OCI-LY1 (cell line): ENCODE results near the gene LRRC43.

Source experiments
- H2AFZ ChIP-seq: fragments of 200-600 bp; sonication (generic), shearing (Covaris generic); 2 replicates; pipeline ENCODE4 v1.6.0; 2014; ENCODE audit warnings: antibody characterized with exemption, mild to moderate bottlenecking, low read length
- H3F3A ChIP-seq: fragments of 200-600 bp; sonication (generic), shearing (Covaris generic); 2 replicates; pipeline ENCODE4 v1.6.0; 2014; ENCODE audit warnings: mild to moderate bottlenecking, antibody characterized with exemption, low read length, moderate library complexity; ENCODE audit not compliant: insufficient read depth
- H3K27ac ChIP-seq: fragments of 200-600 bp; sonication (generic); 2 replicates; pipeline ENCODE4 v1.5.1; 2014; ENCODE audit warnings: low read length, mixed run types, mild to moderate bottlenecking, low read depth; ENCODE audit not compliant: poor library complexity, severe bottlenecking
- H3K27me3 ChIP-seq: fragments of 200-600 bp; sonication (generic); 2 replicates; pipeline ENCODE4 v1.6.0; 2014; ENCODE audit warnings: antibody characterized with exemption, mild to moderate bottlenecking, low read length, moderate library complexity; ENCODE audit not compliant: insufficient read depth
- H3K36me3 ChIP-seq: fragments of 200-600 bp; sonication (generic); 2 replicates; pipeline ENCODE4 v1.6.1; 2014; ENCODE audit warnings: mild to moderate bottlenecking, antibody characterized with exemption, low read length, moderate library complexity, mixed read lengths; ENCODE audit not compliant: insufficient read depth
- H3K4me1 ChIP-seq: fragments of 200-600 bp; sonication (generic); 2 replicates; pipeline ENCODE4 v1.5.1; 2014; ENCODE audit warnings: mild to moderate bottlenecking, low read length, moderate library complexity; ENCODE audit not compliant: insufficient read depth, severe bottlenecking
- H3K4me2 ChIP-seq: fragments of 200-600 bp; sonication (generic), shearing (Covaris generic); 2 replicates; pipeline ENCODE4 v1.6.1; 2014; ENCODE audit warnings: low read length
- H3K4me3 ChIP-seq: fragments of 200-600 bp; sonication (generic); 2 replicates; pipeline ENCODE4 v1.5.1; 2014; ENCODE audit warnings: low read length, low read depth, mild to moderate bottlenecking, mixed read lengths; ENCODE audit not compliant: poor library complexity, severe bottlenecking
- H3K79me2 ChIP-seq: fragments of 200-600 bp; shearing (Covaris generic); 2 replicates; pipeline ENCODE4 v1.6.1; 2016; ENCODE audit warnings: mixed run types, low read length, mixed read lengths; ENCODE audit not compliant: insufficient read depth
- H3K9ac ChIP-seq: fragments of 200-600 bp; sonication (generic), shearing (Covaris generic); 2 replicates; pipeline ENCODE4 v1.6.1; 2014; ENCODE audit warnings: mild to moderate bottlenecking, low read length, mixed read lengths
- H3K9me2 ChIP-seq: fragments of 200-600 bp; sonication (generic), shearing (Covaris generic); 2 replicates; pipeline ENCODE4 v1.6.1; 2014; ENCODE audit warnings: low read depth, mild to moderate bottlenecking, low read length, mixed read lengths
- H3K9me3 ChIP-seq: fragments of 200-600 bp; shearing (Covaris generic); 2 replicates; pipeline ENCODE4 v1.6.1; 2014; ENCODE audit warnings: low read length, mixed read lengths
- H4K20me1 ChIP-seq: fragments of 200-600 bp; sonication (generic), shearing (Covaris generic); 2 replicates; pipeline ENCODE4 v1.6.0; 2016; ENCODE audit warnings: mild to moderate bottlenecking, low read length; ENCODE audit not compliant: insufficient read depth
- EZH2 ChIP-seq: fragments of 200-600 bp; sonication (generic), shearing (Covaris generic); IDR thresholded peaks from 2 replicates; pipeline ENCODE4 v1.8.0; 2017; ENCODE audit warnings: borderline replicate concordance, mixed run types, mild to moderate bottlenecking, antibody characterized with exemption, low read length, moderate library complexity, mixed read lengths
- TF ChIP-seq, protein P1 (sequence below): fragments of 200-600 bp; sonication (generic), shearing (Covaris generic); IDR thresholded peaks from 2 replicates; pipeline ENCODE4 v1.5.1; 2017; ENCODE audit warnings: mild to moderate bottlenecking, antibody characterized with exemption, low read length, moderate library complexity, mixed read lengths

Gene LRRC43

GRCh38 chr12:122183588-122183940 is 641 bp downstream of the LRRC43 start:
- H3K4me3 ChIP-seq = peak overlapping the region; percentile 60
- no peak for TF ChIP-seq EZH2
- TF ChIP-seq, protein P1, sequence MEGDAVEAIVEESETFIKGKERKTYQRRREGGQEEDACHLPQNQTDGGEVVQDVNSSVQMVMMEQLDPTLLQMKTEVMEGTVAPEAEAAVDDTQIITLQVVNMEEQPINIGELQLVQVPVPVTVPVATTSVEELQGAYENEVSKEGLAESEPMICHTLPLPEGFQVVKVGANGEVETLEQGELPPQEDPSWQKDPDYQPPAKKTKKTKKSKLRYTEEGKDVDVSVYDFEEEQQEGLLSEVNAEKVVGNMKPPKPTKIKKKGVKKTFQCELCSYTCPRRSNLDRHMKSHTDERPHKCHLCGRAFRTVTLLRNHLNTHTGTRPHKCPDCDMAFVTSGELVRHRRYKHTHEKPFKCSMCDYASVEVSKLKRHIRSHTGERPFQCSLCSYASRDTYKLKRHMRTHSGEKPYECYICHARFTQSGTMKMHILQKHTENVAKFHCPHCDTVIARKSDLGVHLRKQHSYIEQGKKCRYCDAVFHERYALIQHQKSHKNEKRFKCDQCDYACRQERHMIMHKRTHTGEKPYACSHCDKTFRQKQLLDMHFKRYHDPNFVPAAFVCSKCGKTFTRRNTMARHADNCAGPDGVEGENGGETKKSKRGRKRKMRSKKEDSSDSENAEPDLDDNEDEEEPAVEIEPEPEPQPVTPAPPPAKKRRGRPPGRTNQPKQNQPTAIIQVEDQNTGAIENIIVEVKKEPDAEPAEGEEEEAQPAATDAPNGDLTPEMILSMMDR = no peak

GRCh38 chr12:122184517-122184916 is 1.6 kb downstream of the LRRC43 start:
- Histone ChIP-seq H3K9me3 (no peaks in the 10 kb centered on the region), H2AFZ (no peak overlapping the region), H3K27me3 (peaks cover 3% of the 10 kb centered on the region; the same call in 1 of the 2 replicates), H3K27ac (no peak overlapping the region), H3K36me3 (no peaks in the 10 kb centered on the region), H3K4me1 (peaks cover 23% of the 10 kb centered on the region), H4K20me1 (no peaks in the 10 kb centered on the region), H3F3A (no peaks in the 10 kb centered on the region), H3K79me2 (no peaks in the 10 kb centered on the region), H3K9me2 (no peaks in the 10 kb centered on the region), H3K9ac (no peak overlapping the region), H3K4me2 (peak overlapping the region; percentile 4; the same call in 1 of the 2 replicates), H3K4me3 (no peak overlapping the region)
- TF ChIP-seq EZH2 = no peak
- TF ChIP-seq, protein P1 = no peak

More at GRCh38 chr12:122183588-122183940, 641 bp downstream of the LRRC43 start:
- Histone ChIP-seq H3K36me3 (no peaks in the 10 kb centered on the region), H3K4me2 (peak overlapping the region; percentile 84), H3K9me3 (no peaks in the 10 kb centered on the region), H4K20me1 (no peaks in the 10 kb centered on the region), H3K9me2 (no peaks in the 10 kb centered on the region), H3K27me3 (peaks cover 3% of the 10 kb centered on the region; the same call in 1 of the 2 replicates), H3K79me2 (no peaks in the 10 kb centered on the region), H2AFZ (no peak overlapping the region; the same call in 1 of the 2 replicates), H3K27ac (no peak overlapping the region), H3K4me1 (peaks cover 23% of the 10 kb centered on the region), H3K9ac (peak overlapping the region; percentile 57; the same call in 1 of the 2 replicates), H3F3A (no peaks in the 10 kb centered on the region)

DNA sequence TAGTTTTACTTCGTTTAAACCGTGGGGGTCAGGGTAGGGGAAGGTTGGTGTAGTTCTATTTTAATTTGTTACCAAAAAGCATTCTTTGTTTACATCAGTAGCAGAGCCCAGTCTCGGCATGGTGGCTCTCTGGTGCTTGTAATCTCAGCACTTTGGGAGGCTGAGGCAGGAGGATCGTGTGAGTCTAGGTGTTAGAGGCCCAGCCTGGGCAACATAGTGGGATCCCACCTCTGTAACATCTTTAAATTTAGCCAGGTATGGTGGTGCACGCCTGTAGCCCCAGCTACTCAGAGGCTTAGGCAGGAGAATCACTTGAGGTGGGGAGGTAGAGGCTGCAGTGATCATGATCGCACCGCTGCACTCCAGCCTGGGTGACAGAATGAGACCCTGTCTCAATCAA is 2.2 kb downstream of the LRRC43 start:
- Histone ChIP-seq H2AFZ (no peak overlapping the region), H3K4me3 (no peak overlapping the region), H3K36me3 (no peaks in the 10 kb centered on the region), H3K4me1 (peaks cover 23% of the 10 kb centered on the region), H3K27ac (no peak overlapping the region), H3K9me3 (no peaks in the 10 kb centered on the region), H3K4me2 (peak overlapping the region; percentile 4; the same call in 1 of the 2 replicates), H3K9me2 (no peaks in the 10 kb centered on the region), H3K27me3 (peaks cover 3% of the 10 kb centered on the region; the same call in 1 of the 2 replicates), H3K9ac (no peak overlapping the region), H3F3A (no peaks in the 10 kb centered on the region), H4K20me1 (no peaks in the 10 kb centered on the region), H3K79me2 (no peaks in the 10 kb centered on the region)
- TF ChIP-seq, protein P1 = no peak
- no peak for TF ChIP-seq EZH2
